ENCODE data around the gene SH2B3.

DNA sequence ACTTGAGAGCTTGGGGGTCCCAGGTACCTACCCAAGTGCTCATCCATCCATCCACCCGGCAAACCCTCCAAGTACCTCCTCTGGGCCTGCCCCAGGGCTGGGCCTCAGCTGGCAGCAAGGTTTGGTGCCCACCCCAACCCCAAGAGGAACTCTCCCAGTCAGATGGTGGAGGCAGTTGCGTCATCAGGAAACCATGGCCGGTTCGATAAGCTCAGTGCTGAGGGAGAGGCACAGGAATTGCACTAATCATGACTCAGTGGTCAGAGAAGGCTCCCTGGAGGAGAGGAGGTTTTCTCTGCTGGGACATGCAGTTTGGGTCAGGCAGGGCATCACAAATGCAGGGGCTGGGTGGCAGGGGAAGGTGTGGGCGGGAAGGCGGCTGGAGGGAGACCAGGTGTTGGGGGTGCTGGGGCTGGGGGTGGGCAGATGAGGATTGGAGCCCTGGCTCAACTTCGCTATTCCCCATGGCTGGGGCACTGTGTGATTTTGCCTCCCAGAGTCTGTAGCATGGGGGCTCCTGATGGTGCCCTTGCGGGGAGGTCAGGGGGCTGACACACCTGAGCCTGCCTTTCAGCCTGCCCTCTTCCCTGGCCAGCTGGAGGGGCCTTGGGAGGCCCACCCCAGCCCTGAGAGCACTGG, 32.2 kb downstream of the SH2B3 start:
- TF ChIP-seq POLR2A (IDR thresholded peaks at IDR 0.05; ENCODE audit: low read length), result no peak
- TF ChIP-seq GATA1 (IDR thresholded peaks at IDR 0.05; ENCODE audit: low read depth, low read length), result no peak
